Thyroid gland (tissue), 4 donors: ENCODE results near the gene FRMD7. TPM values are rescaled to one million over a fixed set of nuclear protein-coding genes. Genes with fewer than 3 reads are reported as not detected.

Experiments
- DNase-seq, 2 donors: peaks; one replicate each; pipeline ENCODE4 v3.0.0-alpha.2; 2019
- H3K27ac ChIP-seq, 3 donors: fragments of 200-600 bp; sonication (generic); 1 replicate in 2 of 3; 2 replicates in 1 of 3; pipeline ENCODE4 v1.5.1; 2016 to 2019; ENCODE audit warnings: mild to moderate bottlenecking in 1 of 3, moderate library complexity in 1 of 3
- H3K27me3 ChIP-seq: fragments of 200-600 bp; sonication (generic); one replicate; pipeline ENCODE4 v1.5.1; 2019
- H3K36me3 ChIP-seq, 2 donors: fragments of 200-600 bp; sonication (generic); one replicate each; pipeline ENCODE4 v1.5.1; 2016 to 2019
- H3K4me1 ChIP-seq, 2 donors: fragments of 200-600 bp; sonication (generic); one replicate each; pipeline ENCODE4 v1.5.1; 2017 to 2019
- H3K4me3 ChIP-seq, 3 donors: fragments of 200-600 bp; sonication (generic); replicated peaks in 1 of 3; 1 replicate in 2 of 3; 2 replicates in 1 of 3; pipeline ENCODE4 v1.5.1; 2016; ENCODE audit warnings: mild to moderate bottlenecking in 1 of 3
- H3K9me3 ChIP-seq: fragments of 200-600 bp; sonication (generic); one replicate; pipeline ENCODE4 v1.5.1; 2017
- CTCF ChIP-seq, 6 experiments: fragments of 200-600 bp in 3 of 6; fragments of 450-650 bp in 3 of 6; sonication (generic) in 3 of 6; IDR thresholded peaks; one replicate each; pipeline ENCODE4 v1.5.1; 2016 to 2019; ENCODE audit warnings: antibody characterized with exemption in 6 of 6, mild to moderate bottlenecking in 2 of 6, inconsistent platforms in 1 of 6, moderate library complexity in 1 of 6
- POLR2A ChIP-seq, 2 donors: fragments of 450-650 bp; IDR thresholded peaks; one replicate each; pipeline ENCODE4 v1.6.1; 2017; ENCODE audit warnings: antibody characterized with exemption in 2 of 2, mild to moderate bottlenecking in 2 of 2, moderate library complexity in 1 of 2
- WGBS, 2 donors: methylation state at CpG; one replicate each; pipeline ENCODE4 v1.1.5; 2017; 5-methylcytosine and 5-hydroxymethylcytosine counted together
- intact Hi-C: fragments of 100-400 bp; cut with DNase I; formaldehyde crosslinking; loops from one replicate; pipeline ENCODE4 v1.15.1; 2023
- total RNA-seq, 4 donors: library from RNA; depleted of rRNA; stranded (reverse); fragments of >200 nt; gene quantifications; one replicate each; pipeline ENCODE4 v1.2.3, GENCODE V29; 2016

The FRMD7 gene
- total RNA-seq, 4 donors from 2014 or later: not detected

DNA sequence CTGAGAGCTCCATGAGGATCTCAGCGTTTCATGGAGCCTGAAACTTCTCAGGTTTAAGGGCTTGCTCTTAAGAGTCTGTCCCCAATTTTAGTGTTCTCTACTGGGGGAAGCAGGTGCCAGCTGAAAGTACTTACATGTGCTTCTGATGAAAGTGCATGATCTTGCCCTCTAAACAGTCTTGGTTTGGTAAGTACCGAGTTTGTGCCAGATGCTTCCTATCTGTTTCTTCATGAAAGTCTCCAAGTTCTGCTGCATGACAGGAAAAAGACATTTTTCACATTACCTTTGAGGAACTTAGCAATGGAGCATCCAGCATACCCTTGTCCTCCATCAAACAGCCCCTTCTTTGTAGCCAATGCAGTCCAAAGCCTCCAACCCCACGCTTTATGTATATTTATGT lies 42.0 kb downstream of the FRMD7 start:
- Histone ChIP-seq H3K4me3 (no peak overlapping the region), H3K36me3 (no peaks in the 10 kb centered on the region), H3K9me3 (no peaks in the 10 kb centered on the region), H3K4me1 (no peaks in the 10 kb centered on the region), H3K27me3 (no peaks in the 10 kb centered on the region), H3K27ac (no peak overlapping the region)
- TF ChIP-seq CTCF (IDR thresholded peaks at IDR 0.05): no peak
- no peak for TF ChIP-seq POLR2A (IDR thresholded peaks at IDR 0.05)
- WGBS, 2 donors: 0 to 37% methylated on average over 2 to 3 of the region's 3 CpGs
- no peak for DNase-seq
- intact Hi-C loops: no loop called here

- DNase-seq: no peak
- no peaks in the 10 kb centered on the region for H3K4me1 ChIP-seq
- 100% methylated on average over 3 of the region's 3 CpGs for WGBS, 2 donors
- no peaks in the 10 kb centered on the region for H3K36me3 ChIP-seq
- TF ChIP-seq POLR2A (IDR thresholded peaks at IDR 0.05) (no peak), CTCF (IDR thresholded peaks at IDR 0.05) (no peak)
- no peak overlapping the region for H3K27ac ChIP-seq
- H3K9me3 ChIP-seq: no peaks in the 10 kb centered on the region
- H3K4me3 ChIP-seq: no peak overlapping the region
- no peaks in the 10 kb centered on the region for H3K27me3 ChIP-seq
- intact Hi-C loops: no loop called here
Observed at GRCh38 chrX:132077912-132078311, 49.9 kb downstream of the FRMD7 start.

DNA sequence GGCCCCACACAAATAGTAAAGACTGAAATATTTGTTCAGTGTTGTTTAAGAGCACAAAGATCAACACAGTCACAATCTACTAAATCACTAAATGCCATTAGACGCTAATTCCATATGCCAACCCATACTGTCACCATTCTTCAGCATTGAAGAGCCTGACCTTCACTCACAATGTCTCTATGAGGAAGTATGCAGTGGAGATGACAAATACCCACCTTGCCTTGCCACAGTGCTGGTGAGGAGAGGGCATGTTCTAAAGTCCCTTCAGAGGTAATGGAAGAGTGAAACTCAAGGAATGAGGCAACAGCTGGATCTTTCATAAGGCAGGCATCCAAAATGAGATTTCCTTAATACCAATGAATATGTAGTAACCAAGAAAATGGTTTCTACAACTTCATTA lies 50.4 kb downstream of the FRMD7 start:
- 78 to 100% methylated on average over 1 of the region's 1 CpG for WGBS, 2 donors
- H3K4me3 ChIP-seq: no peak overlapping the region
- H3K27me3 ChIP-seq: no peaks in the 10 kb centered on the region
- H3K27ac ChIP-seq: no peak overlapping the region
- H3K4me1 ChIP-seq: no peaks in the 10 kb centered on the region
- no peak for DNase-seq
- intact Hi-C loops: no loop called here
- H3K9me3 ChIP-seq: no peaks in the 10 kb centered on the region
- no peak for TF ChIP-seq CTCF (IDR thresholded peaks at IDR 0.05)
- no peak for TF ChIP-seq POLR2A (IDR thresholded peaks at IDR 0.05)
- no peaks in the 10 kb centered on the region for H3K36me3 ChIP-seq

- intact Hi-C loops: no loop called here
Observed at GRCh38 chrX:132071254-132071653, 56.6 kb downstream of the FRMD7 start.

GRCh38 chrX:132068405-132068804 lies 59.4 kb downstream of the FRMD7 start:
- WGBS, 2 donors: 96 to 100% methylated on average over 1 of the region's 1 CpG
- Histone ChIP-seq H3K27ac (no peak overlapping the region), H3K27me3 (no peaks in the 10 kb centered on the region), H3K9me3 (no peaks in the 10 kb centered on the region), H3K4me3 (no peak overlapping the region), H3K4me1 (no peaks in the 10 kb centered on the region), H3K36me3 (no peaks in the 10 kb centered on the region)
- TF ChIP-seq CTCF (IDR thresholded peaks at IDR 0.05) (no peak), POLR2A (IDR thresholded peaks at IDR 0.05) (no peak)
- DNase-seq: no peak
- intact Hi-C loops: no loop called here

More at GRCh38 chrX:132071254-132071653, 56.6 kb downstream of the FRMD7 start:
- no peaks in the 10 kb centered on the region for H3K4me1 ChIP-seq
- no peaks in the 10 kb centered on the region for H3K9me3 ChIP-seq
- H3K27me3 ChIP-seq: no peaks in the 10 kb centered on the region
- H3K36me3 ChIP-seq: no peaks in the 10 kb centered on the region
- no peak overlapping the region for H3K27ac ChIP-seq
- TF ChIP-seq CTCF (IDR thresholded peaks at IDR 0.05) (peak in 2 of 6 experiments; percentile 8 to 11), POLR2A (IDR thresholded peaks at IDR 0.05) (no peak)
- H3K4me3 ChIP-seq: no peak overlapping the region
- no peak for DNase-seq
